Fibroblast of lung (primary cell): Measurements from ENCODE around the gene BCL2.

Experiments
- CTCF ChIP-seq, 2 donors: IDR thresholded peaks in 1 of 2; conservative IDR thresholded peaks in 1 of 2; 1 replicate in 1 of 2; 2 replicates in 1 of 2; pipeline ENCODE4 v1.5.1; 2011 to 2012; ENCODE audit warnings: low read length in 2 of 2, control low read depth in 1 of 2, inconsistent platforms in 1 of 2, low read depth in 1 of 2, mild to moderate bottlenecking in 1 of 2
- EZH2 ChIP-seq: IDR thresholded peaks from 2 replicates; pipeline ENCODE4 v1.5.1; 2012; ENCODE audit warnings: low read length, control low read depth, mild to moderate bottlenecking; ENCODE audit errors: missing control alignments

- TF ChIP-seq CTCF (conservative IDR thresholded peaks at IDR 0.05 in 1 of 2, IDR thresholded peaks at IDR 0.05 in 1 of 2; ENCODE audit: low read depth in 1 of 2, low read length in 2 of 2) (no peak), EZH2 (no peak)
Measured at GRCh38 chr18:63164396-63164795, 155.2 kb downstream of the BCL2 start.
